ENCODE results near the gene PCDHA12. TPM values are rescaled to one million over a fixed set of nuclear protein-coding genes. Genes with fewer than 3 reads are reported as not detected.

The PCDHA12 gene
- total and polyA plus RNA-seq, 9 of the 15 experiments (the other 6 are each of a cell fraction or from before 2014, with no cell fraction given): not detected

DNA sequence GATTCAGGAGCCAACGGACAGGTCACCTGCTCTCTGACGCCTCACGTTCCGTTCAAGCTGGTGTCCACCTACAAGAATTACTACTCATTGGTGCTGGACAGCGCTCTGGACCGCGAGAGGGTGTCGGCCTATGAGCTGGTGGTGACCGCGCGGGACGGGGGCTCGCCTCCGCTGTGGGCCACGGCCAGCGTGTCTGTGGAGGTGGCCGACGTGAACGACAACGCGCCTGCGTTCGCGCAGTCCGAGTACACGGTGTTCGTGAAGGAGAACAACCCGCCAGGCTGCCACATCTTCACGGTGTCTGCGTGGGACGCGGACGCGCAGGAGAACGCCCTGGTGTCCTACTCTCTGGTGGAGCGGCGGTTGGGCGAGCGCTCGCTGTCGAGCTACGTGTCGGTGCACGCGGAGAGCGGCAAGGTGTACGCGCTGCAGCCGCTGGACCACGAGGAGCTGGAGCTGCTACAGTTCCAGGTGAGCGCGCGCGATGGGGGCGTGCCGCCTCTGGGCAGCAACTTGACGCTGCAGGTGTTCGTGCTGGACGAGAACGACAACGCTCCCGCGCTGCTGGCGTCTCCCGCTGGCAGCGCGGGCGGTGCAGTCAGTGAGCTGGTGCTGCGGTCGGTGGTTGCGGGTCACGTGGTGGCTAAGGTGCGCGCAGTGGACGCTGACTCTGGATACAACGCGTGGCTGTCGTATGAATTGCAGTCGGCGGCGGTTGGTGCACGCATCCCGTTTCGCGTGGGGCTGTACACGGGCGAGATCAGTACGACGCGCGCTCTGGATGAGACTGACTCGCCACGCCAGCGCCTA lies 17.7 kb upstream of the PCDHA12 start:
- H4K20me1 ChIP-seq (replicated peaks; ENCODE audit: control insufficient read depth, insufficient read depth, low read length): no peaks in the 10 kb centered on the region
- no peaks in the 10 kb centered on the region for H3K79me2 ChIP-seq (ENCODE audit: control insufficient read depth, insufficient read depth, low read length)
- DNase-seq (ENCODE audit: extremely low read depth in 1 of 4, low spot score in 3 of 4) (no peak), ATAC-seq (no peak), FAIRE-seq (no peak)
- H3K27me3 ChIP-seq (ENCODE audit: control insufficient read depth in 2 of 2, insufficient read depth in 2 of 2, low read length in 2 of 2): peaks cover 0 to 3% of the 10 kb centered on the region in 2 experiments; a peak in 2 of 5 replicates
- H3K9ac ChIP-seq (ENCODE audit: insufficient read depth in 1 of 2, low read depth in 2 of 2, low read length in 2 of 2): no peak overlapping the region
- no peaks in the 10 kb centered on the region for H3K9me1 ChIP-seq (ENCODE audit: control insufficient read depth, insufficient read depth, low read length)
- H2AFZ ChIP-seq (ENCODE audit: low read depth, low read length): no peak overlapping the region
- H3K4me3 ChIP-seq: no peak overlapping the region
- no peak overlapping the region for H3K27ac ChIP-seq (ENCODE audit: extremely low read depth, low read depth, low read length)
- no TSS peak for BruUV-seq (replicated peaks)
- H3K4me2 ChIP-seq (ENCODE audit: insufficient read depth, low read length): no peak overlapping the region
- no peaks in the 10 kb centered on the region for H3K36me3 ChIP-seq (ENCODE audit: control insufficient read depth, insufficient read depth, low read length)
- whole genome bisulfite sequencing (ENCODE audit: insufficient coverage, low coverage, missing lambda C conversion rate): 57% methylated on average over 52 of the region's 94 CpGs
- in situ Hi-C loops (cut with MboI) (no loop called here), intact Hi-C loops (cut with micrococcal nuclease) (no loop called here)
- TF ChIP-seq MEIS2 (IDR thresholded peaks at IDR 0.05; ENCODE audit: partially characterized antibody) (no peak), HNRNPLL (IDR thresholded peaks at IDR 0.05; ENCODE audit: low read depth, low read length, poor library complexity, severe bottlenecking) (no peak), MBD2 (IDR thresholded peaks at IDR 0.05; ENCODE audit: borderline replicate concordance, low read depth) (no peak), EHMT2 (IDR thresholded peaks at IDR 0.05) (no peak)
- 0 out of 2 replicates have a peak, but pooled peaks cover 2% of the 10 kb centered on the region for H3K9me3 ChIP-seq (replicated peaks; ENCODE audit: control insufficient read depth, insufficient read depth, low read depth, low read length)
- ChIA-PET POLR2A (interaction anchor here (0.6 kb wide), 1 partner anchor 12 kb away, joined by 3 read pairs; no protein-coding TSS in a partner anchor), CTCF (ENCODE audit: low intra/inter-chr PET ratio) (interaction anchor here (0.9 kb wide), 1 partner anchor 184 kb away, joined by 3 read pairs; no protein-coding TSS in a partner anchor)
- H3K4me1 ChIP-seq (replicated peaks in 1 of 2; ENCODE audit: control insufficient read depth in 2 of 2, insufficient read depth in 2 of 2, low read length in 2 of 2): no peaks in the 10 kb centered on the region

DNA sequence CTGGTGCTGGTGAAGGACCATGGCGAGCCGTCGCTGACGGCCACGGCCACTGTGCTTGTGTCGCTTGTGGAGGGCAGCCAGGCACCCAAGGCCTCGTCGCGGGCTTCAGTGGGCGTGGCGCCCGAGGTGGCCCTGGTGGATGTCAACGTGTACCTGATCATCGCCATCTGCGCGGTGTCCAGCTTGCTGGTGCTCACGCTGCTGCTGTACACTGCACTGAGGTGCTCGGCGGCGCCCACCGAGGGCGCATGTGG lies 17.2 kb upstream of the PCDHA12 start:
- H3K4me3 ChIP-seq: no peak overlapping the region
- H3K79me2 ChIP-seq (ENCODE audit: control insufficient read depth, insufficient read depth, low read length): no peaks in the 10 kb centered on the region
- H2AFZ ChIP-seq (ENCODE audit: low read depth, low read length): no peak overlapping the region
- no peak for TF ChIP-seq ZNF239 (CRISPR knock-in tag; IDR thresholded peaks at IDR 0.05)
- TF ChIP-seq CREM (IDR thresholded peaks at IDR 0.05; ENCODE audit: low read depth): no peak
- TF ChIP-seq ILK (tag; IDR thresholded peaks at IDR 0.05; ENCODE audit: borderline replicate concordance, low read depth): no peak
- TF ChIP-seq FOS (IDR thresholded peaks at IDR 0.05; ENCODE audit: extremely low read depth, insufficient read length): no peak
- no peak for TF ChIP-seq LCOR (CRISPR knock-in tag; IDR thresholded peaks at IDR 0.05)
- TF ChIP-seq, protein P1, sequence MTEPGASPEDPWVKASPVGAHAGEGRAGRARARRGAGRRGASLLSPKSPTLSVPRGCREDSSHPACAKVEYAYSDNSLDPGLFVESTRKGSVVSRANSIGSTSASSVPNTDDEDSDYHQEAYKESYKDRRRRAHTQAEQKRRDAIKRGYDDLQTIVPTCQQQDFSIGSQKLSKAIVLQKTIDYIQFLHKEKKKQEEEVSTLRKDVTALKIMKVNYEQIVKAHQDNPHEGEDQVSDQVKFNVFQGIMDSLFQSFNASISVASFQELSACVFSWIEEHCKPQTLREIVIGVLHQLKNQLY (CRISPR knock-in tag; conservative IDR thresholded peaks at IDR 0.05): no peak
- DNase-seq (ENCODE audit: extremely low read depth in 1 of 4, low spot score in 3 of 4) (no peak), ATAC-seq (no peak), FAIRE-seq (no peak)
- peaks cover 0 to 4% of the 10 kb centered on the region in 2 experiments; a peak in 2 of 5 replicates for H3K27me3 ChIP-seq (ENCODE audit: control insufficient read depth in 2 of 2, insufficient read depth in 2 of 2, low read length in 2 of 2)
- H4K20me1 ChIP-seq (replicated peaks; ENCODE audit: control insufficient read depth, insufficient read depth, low read length): no peaks in the 10 kb centered on the region
- H3K36me3 ChIP-seq (ENCODE audit: control insufficient read depth, insufficient read depth, low read length): no peaks in the 10 kb centered on the region
- in situ Hi-C loops (cut with MboI) (no loop called here), intact Hi-C loops (cut with micrococcal nuclease) (no loop called here)
- BruUV-seq (replicated peaks): no TSS peak
- no peaks in the 10 kb centered on the region for H3K9me1 ChIP-seq (ENCODE audit: control insufficient read depth, insufficient read depth, low read length)
- H3K4me1 ChIP-seq (replicated peaks in 1 of 2; ENCODE audit: control insufficient read depth in 2 of 2, insufficient read depth in 2 of 2, low read length in 2 of 2): peaks cover 0 to 4% of the 10 kb centered on the region in 2 experiments; a peak in 1 of 5 replicates
- no peak overlapping the region for H3K4me2 ChIP-seq (ENCODE audit: insufficient read depth, low read length)
- no peak overlapping the region for H3K9ac ChIP-seq (ENCODE audit: insufficient read depth in 1 of 2, low read depth in 2 of 2, low read length in 2 of 2)
- POLR2A ChIA-PET: interaction anchor here (0.6 kb wide), 1 partner anchor 12 kb away, joined by 3 read pairs; no protein-coding TSS in a partner anchor
- H3K9me3 ChIP-seq (replicated peaks; ENCODE audit: control insufficient read depth, insufficient read depth, low read depth, low read length): 0 out of 2 replicates have a peak, but pooled peaks cover 2% of the 10 kb centered on the region
- no peak overlapping the region for H3K27ac ChIP-seq (ENCODE audit: extremely low read depth, low read depth, low read length)
- CTCF ChIA-PET (ENCODE audit: low intra/inter-chr PET ratio): interaction anchor here (0.9 kb wide), 1 partner anchor 183 kb away, joined by 3 read pairs; no protein-coding TSS in a partner anchor
- 11% methylated on average over 12 of the region's 22 CpGs for WGBS (ENCODE audit: insufficient coverage, low coverage, missing lambda C conversion rate)
